ENCODE data around the gene YY1.

DNA sequence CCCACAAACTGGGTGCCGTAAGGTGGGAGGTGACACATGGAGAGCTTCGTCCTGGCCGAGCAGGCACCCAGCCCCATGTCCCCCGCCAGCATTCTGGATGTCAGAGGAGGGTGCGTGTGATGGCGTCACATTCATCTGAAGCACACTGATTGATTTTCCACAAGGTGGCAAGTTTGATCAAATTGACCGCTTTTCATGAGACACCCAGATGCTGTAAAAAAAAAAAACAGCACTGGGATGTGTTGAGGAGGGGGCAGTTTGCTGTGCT lies 43.1 kb downstream of the YY1 start:
- TF ChIP-seq, protein P1, sequence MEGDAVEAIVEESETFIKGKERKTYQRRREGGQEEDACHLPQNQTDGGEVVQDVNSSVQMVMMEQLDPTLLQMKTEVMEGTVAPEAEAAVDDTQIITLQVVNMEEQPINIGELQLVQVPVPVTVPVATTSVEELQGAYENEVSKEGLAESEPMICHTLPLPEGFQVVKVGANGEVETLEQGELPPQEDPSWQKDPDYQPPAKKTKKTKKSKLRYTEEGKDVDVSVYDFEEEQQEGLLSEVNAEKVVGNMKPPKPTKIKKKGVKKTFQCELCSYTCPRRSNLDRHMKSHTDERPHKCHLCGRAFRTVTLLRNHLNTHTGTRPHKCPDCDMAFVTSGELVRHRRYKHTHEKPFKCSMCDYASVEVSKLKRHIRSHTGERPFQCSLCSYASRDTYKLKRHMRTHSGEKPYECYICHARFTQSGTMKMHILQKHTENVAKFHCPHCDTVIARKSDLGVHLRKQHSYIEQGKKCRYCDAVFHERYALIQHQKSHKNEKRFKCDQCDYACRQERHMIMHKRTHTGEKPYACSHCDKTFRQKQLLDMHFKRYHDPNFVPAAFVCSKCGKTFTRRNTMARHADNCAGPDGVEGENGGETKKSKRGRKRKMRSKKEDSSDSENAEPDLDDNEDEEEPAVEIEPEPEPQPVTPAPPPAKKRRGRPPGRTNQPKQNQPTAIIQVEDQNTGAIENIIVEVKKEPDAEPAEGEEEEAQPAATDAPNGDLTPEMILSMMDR (IDR thresholded peaks at IDR 0.05), result no peak
- TF ChIP-seq ZFX (IDR thresholded peaks at IDR 0.05; ENCODE audit: borderline replicate concordance), result no peak
